HG02763 (cell line): ENCODE results near the gene IRF8.
"Not testable (repeated sequence)": the region's sequence is repeated elsewhere in the genome, so short reads cannot be mapped to it uniquely, and the experiment has no call there.

Experiments used
- ATAC-seq: cut with Tn5 transposase; IDR thresholded peaks from one replicate; pipeline ENCODE4 v1.9.1; 2021; ENCODE audit warnings: mild to moderate bottlenecking, moderate library complexity; ENCODE audit not compliant: unreplicated experiment

Gene IRF8

DNA sequence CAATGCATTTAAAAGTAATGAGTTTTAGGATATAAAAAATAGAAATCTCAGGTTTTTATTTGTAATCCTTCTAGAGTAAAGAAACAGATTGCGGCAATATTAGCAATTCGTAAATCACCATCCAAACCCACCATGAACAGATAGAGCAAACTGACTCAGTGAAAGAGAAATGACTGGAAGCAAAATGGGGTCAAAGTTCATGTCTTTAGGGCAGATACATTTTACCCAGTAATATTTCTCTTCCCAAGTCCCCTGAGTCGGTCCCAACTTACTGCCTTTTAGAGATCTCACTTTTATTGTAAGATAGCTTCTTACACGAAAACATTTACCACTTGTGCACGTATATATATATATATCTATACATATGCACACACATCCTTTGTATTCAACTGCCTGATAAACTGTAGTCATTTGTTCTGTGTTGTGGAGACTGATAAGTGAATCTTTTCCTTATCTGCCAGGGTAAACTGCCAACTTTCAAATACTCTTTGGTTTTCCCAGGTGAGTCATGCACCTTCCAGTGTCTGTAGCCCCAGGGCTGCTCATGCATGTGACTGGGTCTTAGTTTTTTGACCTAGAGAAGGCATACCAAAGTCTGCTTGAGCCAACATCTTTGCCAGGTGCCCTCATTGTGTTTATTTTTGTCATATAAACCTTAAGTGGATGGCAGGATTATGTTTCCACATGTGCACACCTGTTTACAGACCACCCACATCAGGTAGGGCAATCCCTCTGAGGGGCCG is 7.8 kb upstream of the IRF8 start:
- no peak for ATAC-seq

DNA sequence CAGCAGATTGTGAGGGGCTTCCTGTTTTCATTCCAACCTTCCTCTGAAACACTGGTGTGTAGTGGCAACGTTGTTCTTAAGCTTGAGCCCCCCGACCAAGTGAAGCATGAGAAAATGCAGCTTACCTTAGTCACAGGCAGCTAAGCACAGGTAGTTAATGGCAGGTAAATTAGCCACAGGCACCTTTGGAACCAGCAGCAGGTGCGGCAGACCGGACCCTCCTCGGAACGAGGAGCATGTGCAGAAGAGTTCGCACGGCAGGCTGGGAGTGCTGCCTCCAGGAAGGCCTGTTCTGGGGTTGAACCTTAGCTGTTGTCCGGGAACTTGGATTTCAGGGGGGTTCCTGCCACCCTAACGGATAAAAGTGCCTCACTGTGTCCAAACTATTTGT is 7.2 kb upstream of the IRF8 start:
- ATAC-seq: no peak

DNA sequence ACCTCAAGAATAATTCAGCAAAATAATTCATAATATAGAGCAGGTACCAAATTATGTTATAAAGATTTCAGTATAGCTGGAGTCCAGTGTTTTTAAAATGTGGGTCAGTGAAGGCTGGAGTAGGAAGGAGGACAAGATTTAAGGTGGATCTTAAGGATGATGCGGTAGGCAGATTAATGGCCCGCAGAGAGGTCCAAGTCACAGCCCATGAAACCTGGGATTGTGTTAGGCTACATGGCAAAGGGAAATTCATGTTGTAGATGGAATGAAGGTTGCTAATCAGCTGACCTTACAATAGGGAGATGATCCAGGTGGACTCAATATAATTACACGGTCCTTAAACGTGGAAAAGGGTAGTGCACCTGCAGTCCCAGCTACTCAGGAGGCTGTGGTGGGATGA is 6.2 kb upstream of the IRF8 start:
- ATAC-seq: no peak

DNA sequence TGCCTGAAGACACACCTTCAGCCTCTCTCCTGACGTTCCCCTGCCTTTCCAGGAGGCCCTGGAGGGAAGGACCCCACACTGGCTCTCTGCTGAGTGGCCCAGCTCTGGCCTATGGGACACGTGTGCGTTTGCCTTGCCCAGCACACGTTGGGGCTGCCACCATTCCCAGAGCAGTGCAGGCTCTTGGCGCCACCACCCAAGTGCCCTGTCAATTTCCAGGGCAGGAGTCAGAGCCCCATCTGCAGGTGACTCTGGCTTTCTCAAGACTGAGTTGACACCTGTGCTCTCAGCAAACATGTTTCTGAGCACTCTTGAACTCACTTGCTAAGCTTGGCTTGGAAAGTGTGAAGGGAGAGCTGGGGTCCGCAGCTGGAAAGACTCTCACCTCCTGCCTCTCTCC is 4.7 kb upstream of the IRF8 start:
- ATAC-seq: no peak

DNA sequence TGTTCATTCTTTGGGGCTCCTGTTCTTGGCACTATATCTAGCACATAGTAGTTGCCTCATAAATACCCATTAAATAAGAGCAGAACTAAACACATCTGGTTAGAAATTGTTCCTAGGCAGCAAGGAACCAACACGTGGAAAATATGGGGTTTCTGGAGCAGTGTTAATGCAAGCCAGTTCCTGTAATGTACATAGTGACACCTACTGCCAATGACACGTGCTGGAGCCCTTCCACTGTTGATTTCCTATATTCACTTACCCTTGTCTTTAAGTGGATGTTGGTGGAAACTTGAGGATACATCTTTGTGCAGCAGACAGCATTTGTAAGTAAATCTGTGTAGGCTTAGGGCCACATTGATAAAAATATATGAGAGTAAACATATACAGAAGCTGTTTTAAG is 1.6 kb upstream of the IRF8 start:
- no peak for ATAC-seq

DNA sequence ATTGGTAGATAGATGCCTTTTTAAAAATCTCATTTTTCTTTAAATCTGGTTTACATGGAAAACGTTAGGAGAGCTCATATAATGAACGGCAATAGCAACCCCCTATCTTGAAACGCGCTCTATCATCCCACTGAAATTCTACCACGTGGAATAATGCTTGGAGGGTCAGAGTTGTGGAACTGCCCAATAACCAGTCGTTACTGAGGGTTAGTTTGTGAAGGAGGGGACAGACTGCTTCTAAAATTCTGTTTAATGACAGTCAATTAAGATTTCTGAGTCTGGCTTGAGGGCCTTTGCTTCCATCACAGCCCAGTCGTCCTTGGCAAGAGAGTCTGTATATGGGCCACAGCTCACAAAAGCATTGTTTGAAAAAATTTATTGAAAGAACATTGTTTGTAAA is 482 bp downstream of the IRF8 start:
- ATAC-seq: no peak

DNA sequence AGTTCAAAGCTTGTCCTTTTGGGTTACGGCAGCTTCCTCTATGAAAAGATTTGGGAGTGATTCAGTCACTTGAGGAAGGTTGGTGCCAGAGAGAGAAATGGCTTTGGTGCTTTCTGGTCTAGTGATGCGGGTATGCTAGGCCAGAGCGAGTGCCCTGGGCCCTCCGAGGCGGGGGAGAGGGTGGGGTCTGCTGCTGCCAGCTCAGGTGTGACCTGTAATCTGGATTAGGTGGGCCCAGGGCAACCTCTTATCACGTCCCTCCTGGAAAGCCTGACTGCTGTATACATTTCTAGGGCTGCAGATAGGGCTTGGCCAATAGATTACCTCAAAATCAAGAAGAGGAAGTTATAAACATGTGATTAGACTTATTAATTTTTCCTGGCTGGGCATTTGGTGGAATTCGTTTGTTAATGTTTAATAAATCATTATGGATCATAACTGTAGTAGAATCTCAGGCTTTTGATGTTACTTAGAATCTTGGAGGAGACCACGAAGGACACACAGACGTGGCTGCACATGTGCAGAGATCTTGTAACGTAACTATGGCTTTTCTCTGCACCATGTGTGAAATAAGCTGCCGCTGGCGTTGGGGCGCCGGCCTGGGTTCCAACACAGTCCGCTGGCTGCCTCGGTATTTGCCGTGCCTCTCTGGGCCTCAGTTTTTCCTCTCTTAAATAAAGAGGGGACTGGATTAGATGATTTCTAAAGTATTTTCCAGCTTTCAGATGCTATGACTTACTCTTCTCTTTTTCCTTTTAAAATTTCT is 1.2 kb downstream of the IRF8 start:
- no peak for ATAC-seq

DNA sequence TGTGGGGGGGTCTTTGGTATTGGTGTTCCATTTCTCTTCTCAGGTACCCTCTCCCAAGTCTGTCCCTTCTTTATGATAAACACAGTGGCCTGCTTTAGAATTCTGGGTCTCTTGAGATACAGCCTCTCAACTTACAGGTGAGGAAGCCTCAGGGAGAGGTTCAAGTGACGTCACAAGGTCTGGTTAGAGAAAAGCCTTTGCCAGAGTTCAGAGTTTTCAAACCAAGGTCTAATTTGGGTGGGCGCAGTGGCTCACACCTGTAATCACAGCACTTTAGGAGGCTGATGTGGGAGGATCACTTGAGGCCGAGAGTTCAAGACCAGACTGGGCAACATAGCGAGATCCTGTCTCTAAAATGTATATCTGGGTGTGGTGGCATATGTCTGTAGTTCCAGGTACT is 2.1 kb downstream of the IRF8 start:
- no peak for ATAC-seq

DNA sequence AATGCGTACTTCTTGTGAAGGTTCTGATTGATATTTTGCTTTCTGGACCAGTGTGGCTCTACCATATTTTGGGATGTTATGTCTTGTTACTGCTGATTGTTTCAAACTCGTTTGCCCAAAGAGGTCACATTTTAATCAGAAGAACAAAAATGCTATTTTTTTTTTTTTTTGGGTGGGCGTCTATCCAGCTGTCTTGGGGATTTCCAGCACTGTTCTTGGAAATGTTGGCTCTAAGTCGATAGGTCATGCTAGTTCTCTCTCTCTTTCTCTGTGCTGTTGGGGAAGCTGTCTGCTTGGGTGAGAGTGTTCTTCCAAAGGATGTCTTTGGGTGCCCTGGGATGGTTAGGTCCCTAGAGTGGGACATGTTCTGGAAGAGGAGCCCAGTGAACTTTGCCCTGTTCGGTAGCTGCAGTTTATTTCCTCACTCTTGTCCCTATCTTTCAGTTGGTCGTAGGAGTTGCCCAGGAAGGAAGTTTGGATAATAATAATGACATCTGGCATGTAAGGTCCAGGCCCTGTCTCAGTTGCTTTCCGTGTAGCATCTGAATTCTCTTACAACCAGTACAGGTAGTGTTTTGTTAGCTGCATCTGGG is 2.9 kb downstream of the IRF8 start:
- ATAC-seq: no peak

DNA sequence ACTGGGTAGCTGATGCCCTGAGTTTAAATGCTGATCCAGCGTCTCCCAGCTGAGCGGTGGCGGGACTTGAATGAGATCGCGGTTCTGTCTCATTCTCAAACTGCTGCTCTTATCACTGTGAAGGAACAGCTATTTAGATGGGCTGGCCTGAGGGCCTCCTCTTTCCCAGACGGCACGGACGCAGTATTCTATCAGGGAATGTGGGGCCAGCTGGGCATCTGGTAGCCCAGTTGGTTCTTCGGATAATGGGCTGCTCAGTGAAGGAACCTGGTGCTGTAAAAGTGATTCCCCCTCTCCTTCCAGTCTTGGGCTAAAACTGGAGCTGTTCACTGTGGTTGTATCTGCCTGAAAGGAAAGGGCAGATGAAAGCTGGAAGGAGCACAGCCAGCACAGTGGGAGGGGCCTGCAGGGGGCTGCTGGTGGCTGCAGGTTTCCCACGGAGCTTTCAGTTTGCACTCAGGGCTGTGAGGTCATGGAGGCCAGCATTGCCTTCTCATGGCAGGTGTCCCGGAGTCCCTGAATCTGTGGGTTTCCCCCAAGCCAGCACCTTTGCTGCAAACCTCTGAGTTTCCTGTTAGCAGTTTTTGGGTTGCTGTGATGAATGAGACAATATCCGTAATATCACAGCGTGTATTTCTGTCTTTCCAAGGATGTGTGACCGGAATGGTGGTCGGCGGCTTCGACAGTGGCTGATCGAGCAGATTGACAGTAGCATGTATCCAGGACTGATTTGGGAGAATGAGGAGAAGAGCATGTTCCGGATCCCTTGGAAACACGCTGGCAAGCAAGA is 3.6 kb downstream of the IRF8 start:
- peak; percentile 53 for ATAC-seq

DNA sequence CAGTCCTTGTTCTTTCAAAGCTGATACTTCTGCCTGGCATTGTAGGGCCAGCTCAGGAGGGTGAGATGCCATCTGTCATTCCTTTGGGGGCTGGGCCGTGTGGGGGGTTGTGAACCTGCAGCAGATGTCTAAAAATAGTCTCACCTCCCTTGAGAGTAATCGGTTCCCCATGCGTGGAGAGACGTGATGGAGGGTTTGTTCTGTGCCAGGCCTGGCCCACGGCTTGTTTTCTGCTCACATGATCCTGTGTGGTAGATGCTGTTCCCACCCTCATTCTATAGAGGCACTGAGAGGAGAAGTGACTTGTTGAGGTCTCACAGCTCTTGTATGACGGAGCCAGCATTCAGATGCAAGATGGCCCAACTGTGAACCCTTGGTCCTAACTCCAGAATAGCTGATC is 4.6 kb downstream of the IRF8 start:
- no peak for ATAC-seq

DNA sequence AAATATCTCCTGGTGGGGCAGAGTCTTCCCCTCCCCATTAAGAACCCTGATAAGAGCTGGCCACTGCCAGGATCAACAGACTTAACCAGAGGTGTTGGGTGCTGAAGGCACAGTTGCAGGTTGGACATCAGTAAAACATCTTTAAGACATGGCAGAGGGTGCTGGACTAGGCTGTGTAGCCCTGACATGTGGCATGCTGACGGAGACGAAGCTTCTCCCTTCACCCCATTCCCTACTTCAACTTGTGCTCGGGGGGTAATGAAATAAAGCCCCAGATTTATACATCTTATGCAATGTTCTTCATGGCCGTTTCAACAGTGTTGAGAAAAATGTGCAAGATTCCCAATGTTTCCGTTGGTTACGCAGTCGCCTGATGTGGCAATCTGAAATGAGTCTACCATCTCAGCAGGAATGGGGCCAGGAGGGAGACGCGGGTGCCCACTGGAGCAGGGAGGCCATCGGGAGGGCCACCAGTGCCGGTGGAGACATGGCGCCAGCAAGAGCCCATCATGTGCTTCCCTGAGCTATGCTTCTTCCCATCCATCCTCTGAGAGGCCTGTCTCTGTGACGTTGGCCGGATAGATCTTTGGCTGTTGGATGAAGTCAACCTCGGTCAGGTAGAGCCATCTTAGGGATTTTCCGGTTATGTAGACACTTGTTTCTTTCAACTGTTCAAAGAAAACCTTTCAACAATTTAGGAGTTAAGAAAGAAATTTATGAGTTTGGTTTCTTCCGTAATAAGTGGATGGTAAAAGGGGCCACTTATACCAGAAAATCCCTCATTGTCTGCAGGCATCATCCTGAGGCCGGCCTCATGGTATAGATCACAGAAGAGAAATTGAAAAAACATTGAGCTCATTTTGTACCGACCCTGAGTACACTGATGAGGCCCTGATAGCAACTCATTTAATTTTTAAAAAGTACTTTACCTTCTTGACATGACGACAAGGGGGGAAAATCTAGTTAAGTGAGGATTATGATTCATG is 6.4 kb downstream of the IRF8 start:
- ATAC-seq: no peak

DNA sequence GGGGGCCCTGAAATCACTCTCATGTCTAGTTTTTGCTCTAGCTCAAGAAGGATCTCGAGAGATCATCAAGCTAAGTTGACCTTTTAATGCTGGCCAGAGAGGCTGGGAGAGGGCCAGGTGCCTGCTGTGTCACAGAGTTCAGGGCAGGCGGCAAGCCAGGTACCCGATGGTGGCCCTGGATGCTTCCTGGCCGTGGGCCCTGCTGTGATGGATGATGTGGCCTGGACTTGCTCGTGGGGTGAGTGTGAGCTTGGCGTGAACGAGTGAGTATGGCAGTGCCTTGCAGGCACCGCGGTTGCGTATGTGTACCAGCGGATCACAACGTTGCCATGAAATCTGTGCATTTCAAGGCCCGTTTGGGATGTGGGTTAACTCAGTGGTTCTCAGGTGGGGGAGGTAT is 7.4 kb downstream of the IRF8 start:
- ATAC-seq: no peak

DNA sequence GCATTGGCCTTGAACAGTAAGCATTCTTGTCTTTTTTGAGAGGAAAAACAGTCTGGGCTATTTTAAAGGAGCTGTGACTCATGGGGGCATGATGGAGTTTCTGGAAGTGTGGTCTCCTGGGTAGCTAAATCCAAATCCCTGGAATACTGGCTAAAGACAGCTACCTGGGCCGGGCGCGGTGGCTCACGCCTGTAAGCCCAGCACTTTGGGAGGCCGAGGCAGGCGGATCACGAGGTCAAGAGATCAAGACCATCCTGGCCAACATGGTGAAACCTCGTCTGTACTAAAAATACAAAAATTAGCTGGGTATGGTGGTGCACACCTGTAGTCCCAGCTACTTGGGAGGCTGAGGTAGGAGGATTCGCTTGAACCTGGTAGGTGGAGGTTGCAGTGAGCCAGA is 8.3 kb downstream of the IRF8 start:
- ATAC-seq: not testable (repeated sequence)

DNA sequence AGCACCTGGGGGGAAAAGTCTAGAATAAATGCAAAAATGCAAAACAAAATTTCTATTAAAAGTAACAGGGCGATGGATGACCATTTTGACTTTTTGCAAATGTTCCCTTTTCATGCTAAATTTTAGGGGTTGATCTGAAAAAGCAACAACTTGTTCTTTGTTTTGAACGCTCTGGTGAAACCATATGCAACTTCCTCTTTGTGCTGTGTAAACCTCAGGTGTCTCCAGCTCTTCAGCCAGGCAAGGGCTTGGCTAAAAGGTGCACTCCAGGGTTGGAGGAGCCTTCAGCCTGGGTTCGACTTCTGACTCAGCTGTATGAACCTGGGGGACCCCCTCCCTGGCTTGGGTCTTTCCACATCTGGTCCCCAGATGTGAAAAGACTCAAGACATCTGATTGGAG is 9.5 kb downstream of the IRF8 start:
- ATAC-seq: no peak

DNA sequence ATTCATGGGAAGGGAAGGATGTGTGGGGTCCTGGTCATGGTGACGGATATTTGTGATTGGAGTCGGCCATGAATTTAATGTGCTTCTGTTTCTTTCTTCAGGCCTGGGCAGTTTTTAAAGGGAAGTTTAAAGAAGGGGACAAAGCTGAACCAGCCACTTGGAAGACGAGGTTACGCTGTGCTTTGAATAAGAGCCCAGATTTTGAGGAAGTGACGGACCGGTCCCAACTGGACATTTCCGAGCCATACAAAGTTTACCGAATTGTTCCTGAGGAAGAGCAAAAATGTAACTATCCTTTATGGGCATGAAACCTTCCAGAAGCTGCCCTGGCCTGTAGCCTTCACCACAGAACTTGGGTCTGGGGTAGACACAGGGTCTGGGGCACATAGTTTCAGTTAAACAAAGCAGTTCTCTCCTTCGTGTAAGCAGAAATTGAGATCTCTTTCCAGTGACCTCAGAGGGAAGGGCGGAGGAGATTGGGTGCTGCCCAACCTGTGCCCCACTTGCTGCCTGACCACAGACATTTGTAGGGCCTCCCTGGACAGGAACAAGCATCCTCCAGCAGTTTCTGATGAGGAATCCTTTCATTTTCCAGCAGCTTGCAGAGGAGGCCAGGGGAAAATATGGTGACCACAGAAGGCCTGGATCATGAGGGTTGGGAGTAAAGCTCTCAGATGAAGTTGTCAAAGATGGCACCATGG is 10.1 kb downstream of the IRF8 start:
- no peak for ATAC-seq

DNA sequence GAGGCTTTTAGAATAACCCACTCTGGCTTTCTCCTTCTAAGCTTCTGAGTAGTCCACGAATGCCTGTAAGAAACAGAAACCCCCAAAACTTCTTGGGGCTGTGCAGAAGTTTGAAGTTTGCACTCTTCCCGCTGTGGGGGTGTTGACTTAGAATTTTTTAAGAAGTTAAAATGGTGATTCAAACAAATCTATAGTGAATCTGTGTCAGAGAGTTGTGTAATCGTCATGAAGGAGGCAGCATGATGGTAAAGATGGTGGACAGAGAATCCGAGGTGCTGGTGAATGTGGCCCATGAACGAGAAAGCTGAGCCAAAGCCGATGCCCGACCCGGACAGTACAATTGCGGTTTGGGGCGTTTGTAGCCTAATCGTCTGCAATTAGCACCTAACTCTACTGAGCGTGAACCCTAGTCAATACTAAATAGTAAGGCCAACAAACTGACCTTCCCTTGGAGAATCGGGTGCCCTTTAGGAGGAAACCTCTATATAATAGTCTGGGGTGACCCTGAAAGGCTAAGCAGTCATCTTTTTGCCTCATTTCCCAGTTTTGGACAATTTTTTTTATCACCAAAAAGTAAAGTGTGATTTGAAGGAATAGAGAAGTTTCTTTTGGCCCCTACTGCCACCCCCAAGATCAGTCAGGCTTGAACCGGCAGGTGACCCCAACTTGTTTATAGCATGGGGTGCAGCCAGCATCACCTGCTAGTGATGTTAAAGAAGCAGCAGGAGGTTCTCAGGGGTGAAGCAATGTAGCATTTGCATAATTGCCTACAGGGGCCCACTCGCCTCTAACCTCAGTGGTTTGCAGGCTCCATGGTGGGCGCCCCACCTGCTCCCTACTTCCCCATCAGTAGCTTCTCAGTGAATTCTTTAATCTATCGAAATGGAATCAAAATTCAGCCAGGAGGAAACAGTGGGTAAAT is 11.2 kb downstream of the IRF8 start:
- ATAC-seq: no peak

DNA sequence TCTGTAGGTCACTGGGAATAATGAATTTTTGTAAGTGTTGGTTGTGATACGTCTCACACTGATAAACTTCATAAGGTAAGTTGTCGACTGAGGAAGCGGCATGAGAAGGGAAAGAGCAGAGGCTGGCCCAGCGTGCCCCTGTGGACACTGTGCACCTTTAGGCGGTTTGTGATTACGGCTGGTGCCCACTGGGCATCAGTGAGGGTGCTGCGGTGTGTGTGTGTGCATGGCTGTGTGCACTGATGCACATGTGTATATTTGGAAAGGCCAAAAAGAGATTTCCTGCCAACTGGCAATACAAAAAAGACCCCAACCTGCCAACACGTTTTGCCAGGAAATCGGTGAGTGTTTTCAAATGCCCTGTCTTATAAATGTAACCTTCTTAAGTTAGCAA is 11.9 kb downstream of the IRF8 start:
- no peak for ATAC-seq
